H9 (cell line): Measurements from ENCODE around the gene TRIM2. TPM values are rescaled to one million over a fixed set of nuclear protein-coding genes. Genes with fewer than 3 reads are reported as not detected.

Source experiments
- DNase-seq: peaks from one replicate; pipeline ENCODE4 v3.0.0-alpha.2; 2017
- H2AFZ ChIP-seq: one replicate; pipeline ENCODE4 v1.6.1; 2013; ENCODE audit warnings: mild to moderate bottlenecking, low read length, control low read depth, moderate library complexity
- H2AK5ac ChIP-seq: 2 replicates; pipeline ENCODE4 v1.6.1; 2013; ENCODE audit warnings: low read length, control low read depth, mixed read lengths; ENCODE audit not compliant: insufficient read length
- H2BK120ac ChIP-seq: one replicate; pipeline ENCODE4 v1.6.1; 2013; ENCODE audit warnings: low read depth, mild to moderate bottlenecking, low read length, control low read depth, inconsistent platforms; ENCODE audit not compliant: poor library complexity, severe bottlenecking
- H2BK12ac ChIP-seq: 2 replicates; pipeline ENCODE4 v1.6.1; 2013; ENCODE audit warnings: low read length, control low read depth, mixed read lengths, low read depth; ENCODE audit not compliant: insufficient read length
- H2BK15ac ChIP-seq: 2 replicates; pipeline ENCODE4 v1.6.1; 2013; ENCODE audit warnings: low read depth, low read length, control low read depth
- H2BK20ac ChIP-seq: one replicate; pipeline ENCODE4 v1.6.1; 2013; ENCODE audit warnings: low read depth, mild to moderate bottlenecking, low read length, control low read depth, inconsistent platforms; ENCODE audit not compliant: poor library complexity, severe bottlenecking
- H2BK5ac ChIP-seq: 2 replicates; pipeline ENCODE4 v1.6.1; 2013; ENCODE audit warnings: low read length, control low read depth, mixed read lengths; ENCODE audit not compliant: insufficient read length
- H3K14ac ChIP-seq: 2 replicates; pipeline ENCODE4 v1.6.1; 2013; ENCODE audit warnings: low read length, control low read depth; ENCODE audit not compliant: insufficient read depth
- H3K18ac ChIP-seq: 2 replicates; pipeline ENCODE4 v1.6.1; 2013; ENCODE audit warnings: low read depth, mild to moderate bottlenecking, mixed read lengths, low read length, control low read depth; ENCODE audit not compliant: insufficient read length
- H3K23ac ChIP-seq: 2 replicates; pipeline ENCODE4 v1.6.1; 2013; ENCODE audit warnings: low read length, control low read depth, mixed read lengths, low read depth; ENCODE audit not compliant: insufficient read length
- H3K23me2 ChIP-seq: 2 replicates; pipeline ENCODE4 v1.6.1; 2013; ENCODE audit warnings: low read depth, mild to moderate bottlenecking, mixed read lengths, low read length, control low read depth; ENCODE audit not compliant: insufficient read length, poor library complexity, severe bottlenecking
- H3K27ac ChIP-seq: 2 replicates; pipeline ENCODE4 v1.5.1; 2013; ENCODE audit warnings: low read length, control low read depth, mixed read lengths, low read depth; ENCODE audit not compliant: insufficient read length
- H3K27me3 ChIP-seq: 2 replicates; pipeline ENCODE4 v1.6.1; 2013; ENCODE audit warnings: low read length, control low read depth, inconsistent platforms; ENCODE audit not compliant: insufficient read depth
- H3K4ac ChIP-seq: 2 replicates; pipeline ENCODE4 v1.6.1; 2013; ENCODE audit warnings: low read depth, mild to moderate bottlenecking, control low read depth, inconsistent platforms, low read length, moderate library complexity
- H3K4me1 ChIP-seq: 2 replicates; pipeline ENCODE4 v1.6.1; 2013; ENCODE audit warnings: low read length, control low read depth, inconsistent platforms; ENCODE audit not compliant: insufficient read depth
- H3K4me2 ChIP-seq: 2 replicates; pipeline ENCODE4 v1.6.1; 2013; ENCODE audit warnings: low read length, control low read depth, mixed read lengths; ENCODE audit not compliant: insufficient read length, insufficient read depth
- H3K56ac ChIP-seq: 2 replicates; pipeline ENCODE4 v1.6.1; 2013; ENCODE audit warnings: low read depth, mild to moderate bottlenecking, mixed read lengths, low read length, control low read depth; ENCODE audit not compliant: insufficient read length
- H3K79me1 ChIP-seq: 2 replicates; pipeline ENCODE4 v1.6.1; 2013; ENCODE audit warnings: low read depth, mild to moderate bottlenecking, moderate library complexity, low read length, control low read depth, inconsistent platforms; ENCODE audit not compliant: insufficient read depth, poor library complexity, severe bottlenecking
- H3K79me2 ChIP-seq: 2 replicates; pipeline ENCODE4 v1.6.1; 2013; ENCODE audit warnings: low read length, control low read depth, inconsistent platforms; ENCODE audit not compliant: insufficient read depth
- H3K9ac ChIP-seq: 2 replicates; pipeline ENCODE4 v1.6.1; 2013; ENCODE audit warnings: low read length, control low read depth, mixed read lengths; ENCODE audit not compliant: insufficient read length; ENCODE audit errors: extremely low read depth
- H3K9me3 ChIP-seq: one replicate; pipeline ENCODE4 v1.6.1; 2013; ENCODE audit warnings: low read depth, low read length, inconsistent platforms; ENCODE audit not compliant: control insufficient read depth
- H3T11ph ChIP-seq: one replicate; pipeline ENCODE4 v1.6.1; 2013; ENCODE audit warnings: mild to moderate bottlenecking, low read length, control low read depth, inconsistent platforms
- H4K20me1 ChIP-seq: one replicate; pipeline ENCODE4 v1.6.1; 2013; ENCODE audit not compliant: control insufficient read depth, insufficient read length, insufficient read depth
- H4K5ac ChIP-seq: 2 replicates; pipeline ENCODE4 v1.6.1; 2013; ENCODE audit warnings: low read depth, mild to moderate bottlenecking, mixed read lengths, low read length, control low read depth; ENCODE audit not compliant: insufficient read length
- H4K8ac ChIP-seq: replicated peaks from 2 replicates; pipeline ENCODE4 v1.6.1; 2013; ENCODE audit warnings: low read length, control low read depth, mixed read lengths, low read depth; ENCODE audit not compliant: insufficient read length
- H4K91ac ChIP-seq: 2 replicates; pipeline ENCODE4 v1.6.1; 2013; ENCODE audit warnings: low read depth, mild to moderate bottlenecking, moderate library complexity, mixed read lengths, low read length, control low read depth; ENCODE audit not compliant: insufficient read length
- H3K27ac Mint-ChIP-seq, 3 experiments: 2 replicates in 2 of 3; 3 replicates in 1 of 3; pipeline ENCODE4 v1.8.0; 2020 to 2021; ENCODE audit warnings: mixed read lengths in 3 of 3, mild to moderate bottlenecking in 1 of 3, moderate library complexity in 1 of 3
- H3K27me3 Mint-ChIP-seq: 2 replicates; pipeline ENCODE4 v1.8.0; 2021; ENCODE audit warnings: low read depth, mild to moderate bottlenecking, moderate library complexity, mixed read lengths
- H3K36me3 Mint-ChIP-seq, 3 experiments: 2 replicates in 2 of 3; 3 replicates in 1 of 3; pipeline ENCODE4 v1.8.0; 2020 to 2021; ENCODE audit warnings: low read depth in 3 of 3, mixed read lengths in 3 of 3; ENCODE audit not compliant: insufficient read depth in 1 of 3
- H3K4me1 Mint-ChIP-seq, 2 experiments: 2 replicates each; pipeline ENCODE4 v1.8.0; 2020; ENCODE audit warnings: mixed read lengths in 2 of 2
- H3K4me3 Mint-ChIP-seq, 2 experiments: 2 replicates in 1 of 2; 3 replicates in 1 of 2; pipeline ENCODE4 v1.8.0; 2020 to 2021; ENCODE audit warnings: mild to moderate bottlenecking in 2 of 2, mixed read lengths in 2 of 2, moderate library complexity in 1 of 2
- H3K9me3 Mint-ChIP-seq, 2 experiments: 2 replicates in 1 of 2; 3 replicates in 1 of 2; pipeline ENCODE4 v1.8.0; 2020; ENCODE audit warnings: mild to moderate bottlenecking in 2 of 2, mixed read lengths in 2 of 2, moderate library complexity in 1 of 2
- CTCF ChIP-seq: fragments of 200-600 bp; sonication (generic); conservative IDR thresholded peaks from 3 replicates; pipeline ENCODE4 v1.8.0; 2021; ENCODE audit warnings: antibody characterized with exemption, mild to moderate bottlenecking
- WGBS: extraction: QIAGEN DNeasy Blood & Tissue Kit; methylation state at CpG from one replicate; pipeline ENCODE4 v1.1.7; 2013; ENCODE audit warnings: missing lambda C conversion rate, low lambda C conversion rate, mixed read lengths; ENCODE audit not compliant: insufficient read length; ENCODE audit errors: extremely low coverage; 5-methylcytosine and 5-hydroxymethylcytosine counted together
- total RNA-seq: library from RNA; stranded (reverse); gene quantifications from 2 replicates; pipeline ENCODE4 v1.2.1, GENCODE V29; 2021

Gene TRIM2
- total RNA-seq, 1 experiment from 2014 or later, result 28.9 TPM

- H3K79me2 ChIP-seq, result peaks cover 3% of the 10 kb centered on the region; the same call in 1 of the 2 replicates
- H3K27me3 ChIP-seq, result no peaks in the 10 kb centered on the region
- peaks cover 12% of the 10 kb centered on the region; the same call in 1 of the 2 replicates for H3K4me1 ChIP-seq
- no peak overlapping the region for H2AFZ ChIP-seq
- no peak overlapping the region for H3K9ac ChIP-seq
- H3K56ac ChIP-seq, result no peak overlapping the region
- H3K79me1 ChIP-seq, result no peaks in the 10 kb centered on the region
- no peak for TF ChIP-seq CTCF
- no peak overlapping the region for H3K23ac ChIP-seq
- H3K4me1 Mint-ChIP-seq, result peaks cover 49 to 52% of the 10 kb centered on the region in 2 experiments
- no peaks in the 10 kb centered on the region for H3K9me3 ChIP-seq
- no peak overlapping the region for H2BK15ac ChIP-seq
- H3K18ac ChIP-seq, result no peak overlapping the region
- no peak overlapping the region; a peak in 4 of 5 replicates for H3K4me3 Mint-ChIP-seq
- H3K27me3 Mint-ChIP-seq, result no peaks in the 10 kb centered on the region; the same call in 1 of the 2 replicates
- no peak overlapping the region for H2AK5ac ChIP-seq
- H3K27ac ChIP-seq, result peak overlapping the region; percentile 80
- no peak overlapping the region for H4K5ac ChIP-seq
- H2BK20ac ChIP-seq, result no peak overlapping the region
- H4K20me1 ChIP-seq, result no peaks in the 10 kb centered on the region
- H3K27ac Mint-ChIP-seq, result peak overlapping the region; percentile 98 to 100 (median 99); a peak in 6 of 7 replicates
- H3K9me3 Mint-ChIP-seq, result peaks cover 5 to 7% of the 10 kb centered on the region in 2 experiments; a peak in 3 of 5 replicates
- H3K23me2 ChIP-seq, result peaks cover 10% of the 10 kb centered on the region
- H3K14ac ChIP-seq, result no peak overlapping the region
- no peak overlapping the region for H3K4ac ChIP-seq
- H3T11ph ChIP-seq, result no peak overlapping the region
- H4K91ac ChIP-seq, result no peak overlapping the region
- DNase-seq, result no peak
- peaks cover 7 to 21% (median 21%) of the 10 kb centered on the region in 3 experiments for H3K36me3 Mint-ChIP-seq
- H2BK120ac ChIP-seq, result no peak overlapping the region
- peak overlapping the region; percentile 60 for H3K4me2 ChIP-seq
- WGBS, result no CpG with 5 or more reads among the region's 4 CpGs
- no peak overlapping the region for H2BK12ac ChIP-seq
- H4K8ac ChIP-seq, result no peak overlapping the region
- H2BK5ac ChIP-seq, result no peak overlapping the region
These were observed 55.4 kb downstream of the TRIM2 start for GRCh38 chr4:153259661-153260060.
